Measurements from ENCODE around the gene ZBTB42. TPM values are rescaled to one million over a fixed set of nuclear protein-coding genes. Genes with fewer than 3 reads are reported as not detected.

ZBTB42 gene
- total RNA-seq, 1 experiment from 2014 or later: 6.1 TPM

DNA sequence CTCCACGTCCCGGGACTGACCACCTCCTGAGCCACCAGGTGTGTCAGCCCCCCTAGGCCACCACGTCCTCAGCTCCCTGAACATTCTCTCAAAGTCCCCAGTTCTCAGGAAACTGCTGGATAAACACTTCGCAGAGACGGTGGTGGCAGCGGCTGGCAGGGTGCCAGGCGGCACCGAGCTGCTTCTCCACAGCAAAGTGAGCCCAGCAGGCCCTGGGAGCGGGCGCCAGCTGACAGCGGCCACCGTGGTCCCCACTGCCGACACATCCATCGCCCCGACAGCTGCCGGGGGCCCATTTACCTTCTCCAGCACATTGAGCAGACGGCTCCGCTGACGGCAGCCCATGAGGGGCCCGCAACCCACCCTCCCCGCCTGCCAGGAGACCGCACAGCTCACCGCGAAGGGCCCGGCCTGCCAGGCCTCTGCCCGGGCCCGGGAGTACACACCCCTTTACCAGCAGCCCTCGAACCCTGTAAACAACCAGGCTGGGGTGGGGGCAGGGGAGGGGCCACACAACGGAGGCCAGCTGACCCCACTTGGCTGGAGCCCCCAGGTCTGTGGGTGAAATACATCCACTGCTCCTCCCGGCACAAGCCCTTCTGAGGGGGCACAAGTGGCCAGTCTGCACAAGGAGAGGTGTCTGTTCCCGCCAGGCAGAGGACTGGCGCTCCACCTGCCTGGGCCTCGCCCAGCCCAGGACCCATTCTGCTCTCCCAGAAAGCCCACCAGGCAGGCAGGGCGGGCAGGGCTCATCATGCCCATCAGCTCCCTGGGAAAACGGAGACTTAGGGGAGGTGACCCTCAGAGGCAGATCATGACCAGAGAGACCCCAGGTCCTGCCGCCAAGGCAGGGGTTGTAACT, 15.8 kb upstream of the ZBTB42 start:
- H3K23ac ChIP-seq (ENCODE audit: insufficient read length, low read depth, low read length): no peak overlapping the region
- H2AK5ac ChIP-seq (ENCODE audit: insufficient read length, low read length): no peak overlapping the region
- no peak overlapping the region for H3T11ph ChIP-seq (ENCODE audit: low read length)
- no peak overlapping the region for H3K27ac ChIP-seq (ENCODE audit: insufficient read length, low read depth, low read length)
- H2BK120ac ChIP-seq (ENCODE audit: low read depth, low read length, poor library complexity, severe bottlenecking): no peak overlapping the region
- no peaks in the 10 kb centered on the region for H3K27me3 ChIP-seq (ENCODE audit: insufficient read depth, low read length)
- H3K4ac ChIP-seq (ENCODE audit: low read depth, low read length): no peak overlapping the region
- H4K5ac ChIP-seq (ENCODE audit: insufficient read length, low read depth, low read length): no peak overlapping the region
- no peaks in the 10 kb centered on the region for H3K23me2 ChIP-seq (ENCODE audit: insufficient read length, low read depth, low read length, poor library complexity, severe bottlenecking)
- H2AFZ ChIP-seq (ENCODE audit: low read length): no peak overlapping the region
- H3K9me3 ChIP-seq (ENCODE audit: control insufficient read depth, low read depth, low read length): no peaks in the 10 kb centered on the region
- no peak for TF ChIP-seq CTCF (conservative IDR thresholded peaks at IDR 0.05)
- H3K27ac Mint-ChIP-seq: peak overlapping the region in 1 of 3 experiments; percentile 35; a peak in 1 of 7 replicates
- no peak overlapping the region for H3K56ac ChIP-seq (ENCODE audit: insufficient read length, low read depth, low read length)
- H3K4me1 ChIP-seq (ENCODE audit: insufficient read depth, low read length): no peaks in the 10 kb centered on the region
- no peak overlapping the region for H3K9ac ChIP-seq (ENCODE audit: extremely low read depth, insufficient read length, low read length)
- H4K20me1 ChIP-seq (ENCODE audit: control insufficient read depth, insufficient read depth, insufficient read length): no peaks in the 10 kb centered on the region
- H2BK15ac ChIP-seq (ENCODE audit: low read depth, low read length): no peak overlapping the region
- H3K4me3 Mint-ChIP-seq: no peak overlapping the region
- H2BK5ac ChIP-seq (ENCODE audit: insufficient read length, low read length): no peak overlapping the region
- no peak for DNase-seq
- no peak overlapping the region for H4K8ac ChIP-seq (replicated peaks; ENCODE audit: insufficient read length, low read depth, low read length)
- H3K79me1 ChIP-seq (ENCODE audit: insufficient read depth, low read depth, low read length, poor library complexity, severe bottlenecking): no peaks in the 10 kb centered on the region
- H2BK20ac ChIP-seq (ENCODE audit: low read depth, low read length, poor library complexity, severe bottlenecking): no peak overlapping the region
- no peak overlapping the region for H3K4me2 ChIP-seq (ENCODE audit: insufficient read depth, insufficient read length, low read length)
- no peak overlapping the region for H4K91ac ChIP-seq (ENCODE audit: insufficient read length, low read depth, low read length)
- no peak overlapping the region for H2BK12ac ChIP-seq (ENCODE audit: insufficient read length, low read depth, low read length)
- no CpG with 5 or more reads among the region's 36 CpGs for WGBS (ENCODE audit: extremely low coverage, insufficient read length, low lambda C conversion rate)
- no peak overlapping the region for H3K18ac ChIP-seq (ENCODE audit: insufficient read length, low read depth, low read length)
- peaks cover 0 to 13% (median 5%) of the 10 kb centered on the region in 3 experiments; a peak in 2 of 7 replicates for H3K36me3 Mint-ChIP-seq (ENCODE audit: insufficient read depth in 1 of 3, low read depth in 3 of 3)
- H3K4me1 Mint-ChIP-seq: no peaks in the 10 kb centered on the region
- H3K27me3 Mint-ChIP-seq (ENCODE audit: low read depth): no peaks in the 10 kb centered on the region
- H3K9me3 Mint-ChIP-seq: no peaks in the 10 kb centered on the region
- no peak overlapping the region for H3K14ac ChIP-seq (ENCODE audit: insufficient read depth, low read length)
- no peaks in the 10 kb centered on the region for H3K79me2 ChIP-seq (ENCODE audit: insufficient read depth, low read length)
